OCI-LY7 (cell line): Measurements from ENCODE around the gene ADPGK.
"Not testable (repeated sequence)": the region's sequence is repeated elsewhere in the genome, so short reads cannot be mapped to it uniquely, and the experiment has no call there.

Experiments used
- CTCF ChIP-seq: fragments of 200-600 bp; sonication (generic); conservative IDR thresholded peaks from 2 replicates; pipeline ENCODE4 v1.5.1; 2014; ENCODE audit warnings: mild to moderate bottlenecking, antibody characterized with exemption, low read length, moderate library complexity, mixed read lengths
- EZH2phosphoT487 ChIP-seq: fragments of 200-600 bp; sonication (generic); IDR thresholded peaks from 2 replicates; pipeline ENCODE4 v1.6.1; 2018; ENCODE audit warnings: low read depth, borderline replicate concordance, mild to moderate bottlenecking, mixed run types, antibody characterized with exemption, low read length, moderate library complexity, mixed read lengths

GRCh38 chr15:72725851-72726250 is 57.7 kb downstream of the ADPGK start:
- TF ChIP-seq CTCF, EZH2phosphoT487: not testable (repeated sequence)
